Activated CD8-positive, alpha-beta memory T cell treated with anti-CD3 and anti-CD28 coated beads, Interleukin-2, amount 50 U/mL, for 1 hour (primary cell): ENCODE data around the gene TMEM141.

Experiments
- DNase-seq: peaks from one replicate; pipeline ENCODE4 v3.0.0-alpha.2; 2020; ENCODE audit errors: extremely low read depth

Gene TMEM141

DNA sequence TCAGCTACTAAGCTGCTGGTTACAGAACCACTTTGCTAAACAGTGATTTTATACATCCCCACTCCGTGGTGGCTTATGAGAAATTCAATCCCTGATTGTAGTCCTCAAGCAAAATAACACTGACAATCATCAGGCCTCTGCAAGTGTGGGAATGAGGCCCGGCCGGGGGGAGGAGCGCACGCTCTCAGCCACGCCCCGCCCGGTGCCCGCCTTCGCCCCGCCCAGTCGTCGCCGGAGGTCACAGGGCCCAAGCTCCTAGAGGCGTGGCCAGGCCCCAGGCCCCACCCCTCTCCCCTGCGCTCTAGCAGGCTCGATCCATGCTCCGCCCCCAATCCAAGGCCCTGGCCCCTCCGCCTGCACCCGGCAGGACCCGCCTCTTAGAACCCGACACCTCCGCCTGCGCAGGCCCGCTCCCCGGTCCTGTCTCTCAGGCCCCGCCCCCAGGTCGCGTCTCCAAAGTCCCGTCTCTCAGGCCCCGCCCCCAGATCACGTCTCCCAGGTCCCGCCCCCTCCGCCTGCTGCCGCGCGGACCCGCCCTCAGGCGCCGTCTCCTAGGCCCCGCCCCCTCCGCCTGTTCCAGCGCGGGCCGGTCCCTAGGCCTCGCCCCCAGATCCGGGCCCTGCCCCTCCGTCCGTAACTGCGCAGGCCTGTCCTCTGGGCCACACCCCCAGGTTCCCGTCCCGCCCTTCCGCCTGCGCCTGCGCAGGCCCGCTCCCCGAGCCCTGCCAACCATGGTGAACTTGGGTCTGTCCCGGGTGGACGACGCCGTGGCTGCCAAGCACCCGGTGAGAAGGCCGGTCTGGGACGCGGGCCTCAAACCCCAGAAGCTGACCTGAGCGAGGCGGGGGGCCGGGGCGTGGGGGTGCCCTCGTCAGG lies at the start of gene TMEM141:
TSS of gene TMEM141 (plus strand) at position 705 of the 876 bp plus-strand sequence. CDS start at position 732, 27 bp downstream.
- DNase-seq, result peak; percentile 99

GRCh38 chr9:136741883-136742571 lies 49.1 kb upstream of the TMEM141 start:
- no peak for DNase-seq

DNA sequence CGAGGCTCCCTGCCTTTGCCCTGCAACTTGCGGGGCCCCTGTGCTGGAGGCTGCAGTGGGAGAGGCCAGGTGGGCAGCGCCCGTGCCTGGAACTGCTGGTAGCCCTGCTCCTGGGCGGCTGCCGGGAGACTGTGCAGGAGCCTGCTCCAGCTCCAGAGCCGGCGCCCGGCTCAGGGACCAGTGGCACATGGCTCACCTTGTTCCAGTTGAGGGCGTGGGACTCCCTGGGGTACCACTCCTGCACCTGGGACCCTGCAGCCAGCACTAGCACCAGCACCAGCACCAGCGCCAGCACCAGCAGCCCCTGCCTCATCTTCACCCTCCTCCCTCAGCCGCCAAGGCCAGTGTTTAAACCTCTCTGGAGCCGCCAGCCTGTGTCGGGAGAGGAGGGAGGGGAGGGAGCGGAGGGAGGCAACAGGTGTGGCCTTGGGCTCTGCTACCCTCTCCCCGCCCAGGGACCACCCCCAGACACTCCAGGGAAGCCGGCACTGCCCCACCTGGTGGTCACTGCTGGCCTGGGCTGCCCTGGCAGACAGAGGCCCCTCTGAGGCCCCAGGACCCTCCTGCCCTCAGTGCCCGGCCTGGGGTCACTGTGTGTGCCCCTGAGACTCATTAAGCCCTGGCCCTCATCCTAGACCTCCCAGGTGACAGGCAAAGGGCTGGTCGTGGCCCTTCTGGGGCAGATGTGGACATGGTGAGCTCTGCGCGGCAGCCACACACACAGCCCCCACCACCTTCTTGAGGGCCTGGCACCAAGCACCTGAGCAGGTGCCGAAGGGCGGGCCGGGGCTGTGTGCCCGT lies 48.4 kb upstream of the TMEM141 start, which contains the start of gene LCN10:
TSS of gene LCN10 (minus strand) at position 350 of the 801 bp plus-strand sequence. CDS start at position 313, 37 bp downstream.
- no peak for DNase-seq

DNA sequence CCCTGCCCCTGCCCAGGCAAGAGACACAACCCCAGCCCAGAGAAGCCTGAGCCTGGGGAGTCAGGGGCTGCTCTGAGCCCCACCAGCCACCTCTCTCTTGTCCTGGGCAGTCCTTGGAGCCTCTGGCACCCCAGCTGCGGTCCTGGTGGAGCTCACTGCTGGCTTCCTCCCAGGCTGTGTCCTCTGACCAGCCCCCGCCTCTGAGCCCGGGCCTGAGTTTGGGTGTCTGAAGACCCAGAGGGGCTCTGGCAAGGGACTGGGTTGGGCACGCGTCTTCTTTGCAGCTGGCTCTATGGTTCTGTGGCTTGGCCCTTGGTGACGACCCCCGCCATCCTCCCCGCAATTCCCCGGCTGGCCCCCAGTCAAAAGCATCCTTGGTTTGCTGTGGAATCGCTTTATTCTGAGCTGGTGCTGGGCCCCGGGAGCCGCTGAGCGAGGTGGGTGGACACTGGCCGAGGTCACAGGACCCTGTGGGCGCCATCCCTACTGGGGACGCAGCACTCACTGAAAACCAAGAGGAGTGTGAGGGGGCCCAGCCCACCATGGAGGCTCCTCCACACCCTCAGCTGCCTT lies 47.4 kb upstream of the TMEM141 start:
- DNase-seq, result no peak

GRCh38 chr9:136744773-136745172 lies 46.4 kb upstream of the TMEM141 start:
- no peak for DNase-seq

GRCh38 chr9:136745389-136746154 lies 45.6 kb upstream of the TMEM141 start:
- DNase-seq, result no peak

DNA sequence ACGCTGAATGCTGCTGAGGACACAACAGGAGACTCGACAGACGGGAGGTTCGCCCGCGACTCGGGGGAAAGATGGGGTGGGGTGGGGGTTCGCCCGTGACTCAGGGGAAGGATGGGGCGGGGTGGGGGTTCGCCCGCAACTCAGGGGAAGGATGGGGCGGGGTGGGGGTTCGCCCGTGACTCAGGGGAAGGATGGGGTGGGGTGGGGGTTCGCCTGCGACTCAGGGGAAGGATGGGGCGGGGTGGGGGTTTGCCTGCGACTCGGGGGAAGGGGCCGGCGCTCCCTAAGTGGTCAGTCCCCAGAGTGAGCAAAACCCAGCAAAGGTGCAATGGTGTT lies 45.0 kb upstream of the TMEM141 start:
- no peak for DNase-seq

GRCh38 chr9:136746621-136747020 lies 44.5 kb upstream of the TMEM141 start:
- DNase-seq, result no peak

GRCh38 chr9:136747161-136748060 lies 43.7 kb upstream of the TMEM141 start:
- no peak for DNase-seq

- no peak for DNase-seq
These were observed 42.9 kb upstream of the TMEM141 start, which contains the start of gene LCN6 for GRCh38 chr9:136748201-136748600. LCN6 (minus strand) TSS chr9:136748525; CDS start chr9:136748483, 42 bp downstream.

DNA sequence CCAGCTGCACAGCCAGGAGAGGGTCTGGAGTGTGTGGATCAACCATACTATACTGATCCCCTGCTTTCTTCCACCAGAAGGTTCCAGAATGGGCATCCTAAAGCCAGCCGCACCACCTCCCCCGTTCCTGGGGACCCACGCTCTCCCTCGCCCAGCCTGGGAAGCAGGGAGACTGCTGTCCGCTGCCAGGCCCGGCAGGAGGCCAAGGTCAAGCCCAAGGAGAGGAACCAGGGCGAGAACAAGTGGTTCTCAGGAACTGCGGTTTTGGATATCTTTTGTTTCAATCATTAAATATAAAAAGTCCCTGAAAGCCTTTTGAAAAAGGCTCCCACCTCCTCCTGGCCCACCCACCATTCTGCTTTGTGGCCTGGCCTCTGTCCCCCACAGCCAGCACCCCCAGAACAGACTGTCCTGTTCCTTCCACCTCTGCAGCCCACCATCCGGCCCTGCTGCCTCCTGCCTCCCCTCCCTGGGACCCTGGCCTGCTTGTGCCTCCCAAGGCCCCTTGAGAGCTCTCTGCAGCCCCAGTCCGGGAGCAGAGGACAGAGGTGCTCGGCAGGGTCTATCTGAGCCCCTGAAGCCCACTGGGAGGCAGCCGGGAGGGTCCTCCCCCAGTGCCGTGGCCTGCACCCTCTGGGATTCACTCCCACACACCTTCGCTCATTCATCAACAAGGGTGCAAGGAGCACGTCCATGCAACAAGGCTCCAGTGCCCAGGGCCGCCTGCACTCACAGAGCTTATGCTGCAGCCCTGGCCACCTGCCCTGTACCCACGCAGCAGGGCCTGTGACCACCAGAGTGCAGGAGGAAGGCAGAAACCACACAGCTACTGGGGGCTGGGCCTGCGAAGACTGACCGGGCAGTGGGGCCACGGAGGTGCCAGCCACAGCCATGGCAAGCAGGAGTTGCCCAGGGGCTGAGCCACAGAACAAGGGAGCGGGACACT lies 42.2 kb upstream of the TMEM141 start:
- no peak for DNase-seq

DNA sequence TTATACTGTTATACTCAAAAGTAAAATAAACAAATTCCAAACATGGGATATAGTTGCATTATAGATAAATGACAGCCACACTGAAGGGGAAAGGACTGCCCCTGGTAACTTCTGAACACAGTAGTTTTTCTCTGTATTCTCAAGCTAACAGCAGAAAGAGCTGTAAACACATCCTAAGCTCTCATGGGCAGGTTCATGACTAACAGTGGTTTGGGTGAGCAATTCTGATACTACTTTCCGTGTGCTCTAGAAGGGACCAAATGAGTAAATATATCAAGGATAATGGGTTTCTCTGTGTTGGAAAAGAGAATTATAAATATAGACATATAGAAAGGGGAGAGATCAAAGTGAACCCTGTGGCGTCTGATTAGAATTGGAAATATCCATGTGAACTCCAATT lies 40.6 kb upstream of the TMEM141 start:
- DNase-seq, result no peak

DNA sequence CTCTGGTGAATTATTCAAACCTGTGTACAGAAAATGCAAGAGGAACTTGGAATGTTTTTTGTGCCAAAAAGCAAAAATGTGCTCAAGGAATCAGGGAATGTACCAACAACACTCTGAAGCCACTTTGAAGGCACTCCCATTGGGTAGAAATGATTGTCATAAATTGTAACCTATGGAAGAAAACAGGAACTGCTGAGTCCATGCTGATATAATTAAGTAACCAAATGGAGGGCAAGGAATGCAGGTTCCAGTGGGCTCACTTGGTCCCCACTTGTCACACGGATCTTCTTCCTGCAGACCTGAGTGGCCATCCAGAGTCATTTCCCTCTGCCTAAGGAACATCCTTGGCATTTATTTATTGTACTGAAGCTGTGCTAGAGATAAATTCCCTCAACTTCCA lies 39.9 kb upstream of the TMEM141 start:
- DNase-seq, result no peak

- no peak for DNase-seq
These were observed 39.3 kb upstream of the TMEM141 start for GRCh38 chr9:136751814-136752213.

DNA sequence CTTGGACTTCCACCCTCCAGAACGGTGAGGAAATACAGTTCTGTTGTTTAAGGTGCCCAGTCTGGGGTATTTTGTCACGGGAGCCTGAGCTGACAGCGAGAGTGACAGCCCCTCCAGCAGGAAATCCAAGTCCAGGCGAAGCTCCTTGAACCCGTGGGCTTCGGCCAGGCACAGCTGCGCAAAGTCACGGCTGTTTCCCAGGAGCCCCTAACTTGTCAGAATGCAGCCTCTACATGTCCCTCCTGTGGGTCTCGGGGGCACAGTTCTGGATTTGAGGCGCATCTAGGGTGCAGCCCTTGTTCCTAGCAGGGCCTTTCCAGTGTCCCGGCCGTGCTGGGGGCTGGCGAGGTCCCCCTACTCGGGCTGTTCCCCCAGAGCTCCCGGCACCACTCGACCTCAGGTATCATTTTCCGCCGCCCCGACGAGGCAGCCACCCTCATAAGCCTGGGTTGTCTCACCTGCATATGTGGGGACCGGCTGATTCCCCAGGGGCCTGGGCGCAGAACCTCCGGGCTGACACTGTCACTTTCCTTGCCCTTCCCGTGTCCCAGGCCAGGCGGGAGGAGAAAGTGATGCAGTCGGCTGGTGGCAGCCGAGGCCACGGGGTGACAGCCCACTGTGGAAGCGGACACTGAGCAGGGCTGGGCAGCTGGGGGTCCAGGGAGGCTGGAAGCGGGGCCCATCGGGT lies 37.6 kb upstream of the TMEM141 start:
- DNase-seq, result no peak

- no peak for DNase-seq
These were observed 37.0 kb upstream of the TMEM141 start for GRCh38 chr9:136754059-136754572.

GRCh38 chr9:136754626-136755301 lies 36.4 kb upstream of the TMEM141 start:
- DNase-seq, result no peak
